Measurements from ENCODE around the gene DNAH8.

DNA sequence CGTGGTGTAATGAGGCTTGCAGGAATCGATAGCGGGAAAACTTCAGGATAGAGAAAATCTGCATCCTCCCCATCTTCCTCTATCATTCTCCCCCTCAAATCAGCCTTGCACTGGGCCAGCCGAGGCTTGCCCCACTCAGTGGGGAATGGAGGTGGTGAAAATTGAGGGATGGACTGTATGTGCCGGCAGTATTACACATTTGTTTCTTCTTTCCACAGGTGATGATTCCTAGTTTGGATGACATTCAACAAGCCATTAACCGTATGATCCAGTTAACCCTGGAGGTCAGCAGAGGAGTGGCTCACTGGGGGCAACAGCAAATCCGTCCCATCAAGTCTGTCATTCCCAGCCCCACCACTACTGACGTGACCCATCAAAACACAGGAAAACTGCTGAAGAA lies 100.1 kb downstream of the DNAH8 start:
- TF ChIP-seq SIN3A (IDR thresholded peaks at IDR 0.05; ENCODE audit: borderline replicate concordance, insufficient read depth, low read depth, low read length): no peak
- TF ChIP-seq POLR2AphosphoS5 (IDR thresholded peaks at IDR 0.05; ENCODE audit: low read depth, low read length): no peak

Measured in Panc1 (cell line).